GM08714 (cell line): ENCODE results near the gene JOSD2.
A peak's percentile ranks its signal among the peaks of the same experiment; 100 is the strongest.

Experiments
- H3K4me3 ChIP-seq: fragments of 200-500 bp; sonication (Bioruptor generic); 2 replicates; pipeline ENCODE4 v1.5.1; 2014; ENCODE audit warnings: mild to moderate bottlenecking, low read length, inconsistent platforms
- ZNF274 ChIP-seq: IDR thresholded peaks from 2 replicates; pipeline ENCODE4 v1.6.1; 2012; ENCODE audit warnings: mild to moderate bottlenecking, low read depth, low read length

Gene JOSD2, protein sequence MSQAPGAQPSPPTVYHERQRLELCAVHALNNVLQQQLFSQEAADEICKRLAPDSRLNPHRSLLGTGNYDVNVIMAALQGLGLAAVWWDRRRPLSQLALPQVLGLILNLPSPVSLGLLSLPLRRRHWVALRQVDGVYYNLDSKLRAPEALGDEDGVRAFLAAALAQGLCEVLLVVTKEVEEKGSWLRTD

DNA sequence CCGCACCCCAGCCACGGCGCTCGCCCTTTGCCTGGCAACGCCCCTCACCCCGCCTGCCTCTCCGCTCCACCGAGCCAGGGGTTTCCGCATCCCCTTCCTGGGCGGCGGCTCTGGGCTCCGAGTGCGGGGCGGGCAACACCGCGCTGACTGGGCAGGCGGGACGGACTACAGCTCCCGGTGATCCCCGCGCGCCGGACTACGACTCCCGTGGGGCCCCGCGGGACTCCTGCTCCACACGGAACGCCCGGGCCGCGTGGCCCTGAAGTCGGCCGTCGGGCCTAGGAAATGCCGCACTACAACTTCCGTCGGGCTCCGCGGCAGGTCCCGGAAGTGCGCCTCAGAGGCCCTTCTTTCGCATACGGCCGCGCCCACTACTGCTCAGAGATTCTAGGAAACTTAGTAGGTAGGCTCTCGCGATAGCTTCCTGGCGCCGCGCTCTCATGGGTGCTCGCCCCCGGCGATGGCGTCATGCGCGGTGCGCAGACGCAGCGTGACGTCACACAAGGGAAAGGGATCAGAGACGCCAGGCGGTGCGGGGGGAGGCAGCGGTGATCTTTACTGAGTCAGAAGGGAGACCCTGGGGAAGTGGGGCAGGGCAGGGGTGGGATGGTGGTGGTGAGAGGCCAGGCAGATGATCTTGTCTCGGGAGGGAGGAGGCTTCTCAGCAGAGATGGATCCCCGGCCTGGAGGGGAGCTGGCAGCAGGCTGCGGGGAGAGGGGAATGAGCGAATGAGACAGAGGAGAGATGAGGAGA, at the start of gene JOSD2:
TSS of gene JOSD2 (minus strand) at position 123 of the 754 bp plus-strand sequence. CDS start 760 bp downstream, outside the sequence.
- TF ChIP-seq ZNF274: no peak

DNA sequence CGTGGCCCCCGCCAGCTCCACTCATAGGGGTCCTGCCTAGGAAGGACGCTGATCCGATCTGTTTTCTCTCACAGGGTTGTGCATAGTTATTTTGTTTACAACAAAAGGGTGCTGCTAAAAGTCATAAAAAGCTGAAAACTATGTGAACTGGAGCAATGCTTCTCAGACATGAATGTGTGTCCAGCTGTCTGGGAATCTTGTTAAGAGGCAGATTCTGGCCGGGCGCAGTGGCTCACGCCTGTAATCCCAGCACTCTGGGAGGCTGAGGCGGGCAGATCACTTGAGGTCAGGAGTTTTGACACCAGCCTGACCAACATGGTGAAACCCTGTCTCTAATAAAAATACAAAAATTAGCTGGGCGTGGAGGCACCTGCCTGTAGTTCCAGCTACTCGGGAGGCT, 48.6 kb upstream of the JOSD2 start:
- H3K4me3 ChIP-seq: no peak overlapping the region
- TF ChIP-seq ZNF274: no peak

More for the DNA sequence above, at the start of gene JOSD2:
- peak within 1 kb of the TSS; percentile 83 for H3K4me3 ChIP-seq

DNA sequence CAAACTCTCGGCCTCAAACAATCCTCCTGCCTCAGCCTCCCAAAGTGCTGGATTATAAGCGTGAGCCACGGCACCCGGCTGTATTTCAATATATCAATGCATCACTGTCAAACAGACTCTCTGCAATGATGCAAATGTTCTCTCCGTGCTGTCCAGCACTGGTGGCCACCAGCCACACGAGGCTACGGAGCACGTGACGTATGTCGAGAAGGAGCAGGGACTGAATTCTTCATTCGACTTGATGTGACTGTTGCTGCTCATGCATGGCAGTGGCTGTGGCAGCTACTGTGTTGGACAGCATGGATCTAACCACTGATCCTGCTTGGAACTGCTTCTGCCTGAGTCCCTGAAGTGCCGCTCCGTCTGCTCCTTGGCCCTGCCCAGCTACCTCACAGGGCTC, 47.5 kb upstream of the JOSD2 start:
- no peak overlapping the region for H3K4me3 ChIP-seq
- TF ChIP-seq ZNF274: no peak

DNA sequence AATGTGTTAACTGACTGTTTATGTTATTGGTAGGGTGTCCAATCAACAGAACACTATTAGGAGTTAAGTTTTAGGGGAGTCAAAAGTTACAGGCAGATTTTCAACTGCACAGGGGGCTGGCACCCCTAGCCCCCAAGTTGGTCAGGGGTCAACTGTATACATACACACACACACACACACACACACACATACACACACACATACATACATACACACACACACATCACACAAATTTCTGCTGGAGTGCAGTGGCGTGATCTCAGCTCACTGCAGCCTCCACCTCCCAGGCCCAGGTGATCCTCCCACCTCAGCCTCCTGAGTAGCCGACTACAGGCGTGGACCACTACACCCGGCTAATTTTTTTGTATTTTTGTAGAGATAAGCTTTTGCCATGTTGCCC, 47.0 kb upstream of the JOSD2 start:
- no peak for TF ChIP-seq ZNF274
- H3K4me3 ChIP-seq: no peak overlapping the region

DNA sequence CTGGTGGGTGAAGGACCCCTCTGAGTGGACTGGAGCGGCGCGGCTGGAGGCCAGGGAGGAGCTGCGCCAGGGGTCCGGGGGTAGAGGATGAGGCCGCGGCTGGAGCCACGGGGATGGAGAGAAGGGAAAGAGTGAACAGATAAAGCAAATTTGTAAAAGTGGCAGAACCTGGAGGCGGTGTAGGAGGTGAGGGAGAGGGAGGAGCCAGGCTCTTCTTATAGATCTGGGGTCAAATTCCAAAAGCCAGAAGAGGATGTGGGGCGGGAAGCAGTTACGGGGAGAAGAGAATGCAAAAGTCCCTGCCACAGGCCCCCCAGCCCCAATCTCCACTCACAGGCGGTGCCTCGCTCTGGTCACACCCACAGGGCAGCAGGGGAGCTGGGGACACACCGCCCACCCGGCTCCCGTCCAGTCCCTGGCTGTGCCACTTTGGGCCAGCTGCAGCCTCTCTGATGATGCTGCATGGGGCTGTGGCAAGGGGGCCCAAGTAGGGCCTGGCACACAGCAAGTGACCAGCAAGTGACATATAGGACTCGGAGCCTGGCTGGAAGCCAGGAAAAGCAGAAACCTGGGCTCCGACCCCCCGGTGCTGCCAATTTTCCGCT, 46.1 kb upstream of the JOSD2 start:
- no peak for TF ChIP-seq ZNF274
- H3K4me3 ChIP-seq: no peak overlapping the region

DNA sequence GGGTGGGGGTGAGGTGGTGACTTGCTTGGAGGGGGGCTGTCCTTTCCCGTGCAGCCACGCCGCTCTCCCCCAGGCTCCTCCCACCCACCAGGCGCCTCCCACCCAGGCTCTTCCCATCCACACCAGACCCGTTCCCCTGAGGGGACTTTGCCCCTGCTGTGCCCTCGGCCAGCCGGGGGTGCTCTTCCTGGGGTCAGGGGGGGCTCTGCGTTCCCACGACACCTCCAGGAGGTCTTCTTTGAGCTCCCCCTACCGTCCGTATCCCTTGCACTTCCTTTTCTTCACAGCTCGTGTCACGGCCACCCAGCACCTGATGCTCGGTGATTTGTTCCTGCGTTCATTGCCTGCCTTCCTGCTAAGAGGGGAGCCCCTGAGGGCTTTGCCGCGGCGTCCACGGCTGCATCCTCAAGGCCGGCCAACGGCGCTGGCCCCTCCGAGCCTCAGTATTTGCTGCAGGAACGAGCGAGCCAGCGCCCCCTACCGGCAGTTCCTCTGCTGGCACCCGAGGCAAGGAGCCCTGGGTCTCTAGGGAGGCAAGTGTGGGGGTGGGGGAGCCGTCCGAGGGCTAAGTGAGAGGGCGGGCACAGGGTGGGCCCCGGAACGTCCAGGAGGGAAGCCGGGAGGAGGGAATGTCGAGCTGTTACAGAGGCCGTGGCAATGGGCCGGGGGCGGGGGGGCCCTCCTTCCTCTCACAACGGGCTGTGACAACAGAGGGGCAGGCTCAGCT, 45.5 kb upstream of the JOSD2 start:
- TF ChIP-seq ZNF274: no peak
- H3K4me3 ChIP-seq: peak overlapping the region; percentile 2; the same call in 1 of the 2 replicates

DNA sequence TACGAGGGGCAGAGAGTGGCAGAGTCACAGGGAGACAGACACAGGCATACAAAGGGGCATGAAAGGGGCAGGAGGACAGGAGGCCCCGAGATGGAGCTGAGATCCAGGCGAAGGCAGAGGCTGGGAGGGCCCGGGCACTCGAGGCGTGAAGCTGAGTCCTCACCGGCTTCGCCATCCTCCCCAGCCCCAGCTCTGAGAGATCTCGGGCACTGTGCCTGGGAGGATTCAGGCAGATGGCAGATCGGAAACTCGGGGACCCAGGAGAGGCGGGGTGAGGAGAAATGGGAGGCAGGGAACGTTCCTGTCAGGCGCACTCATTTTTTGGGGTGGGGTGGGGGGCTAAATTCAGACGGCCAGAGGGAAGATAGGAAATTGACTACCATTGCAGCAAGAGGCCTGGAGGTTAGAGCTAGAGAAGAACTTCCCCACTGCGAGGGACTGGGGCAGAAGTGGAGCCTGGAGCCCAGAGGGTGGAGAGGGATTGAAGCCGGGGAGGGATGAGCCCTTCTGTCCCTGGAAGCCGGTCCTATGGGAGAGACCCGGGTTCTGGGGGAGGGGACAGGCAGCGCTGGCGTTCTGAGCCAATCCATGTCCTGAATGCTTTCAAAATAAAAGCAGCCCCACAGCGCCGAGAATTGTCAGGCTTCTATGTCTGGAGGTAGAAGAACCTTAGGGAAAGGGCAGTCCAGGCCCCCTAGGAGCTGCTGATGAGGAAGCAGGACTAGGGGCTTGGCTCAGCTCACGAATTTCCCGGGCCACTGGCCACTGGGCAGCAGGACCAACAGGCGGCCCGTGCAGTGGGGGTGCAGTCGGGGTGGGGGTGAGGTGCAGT, 44.7 kb upstream of the JOSD2 start:
- no peak overlapping the region for H3K4me3 ChIP-seq
- TF ChIP-seq ZNF274: no peak

DNA sequence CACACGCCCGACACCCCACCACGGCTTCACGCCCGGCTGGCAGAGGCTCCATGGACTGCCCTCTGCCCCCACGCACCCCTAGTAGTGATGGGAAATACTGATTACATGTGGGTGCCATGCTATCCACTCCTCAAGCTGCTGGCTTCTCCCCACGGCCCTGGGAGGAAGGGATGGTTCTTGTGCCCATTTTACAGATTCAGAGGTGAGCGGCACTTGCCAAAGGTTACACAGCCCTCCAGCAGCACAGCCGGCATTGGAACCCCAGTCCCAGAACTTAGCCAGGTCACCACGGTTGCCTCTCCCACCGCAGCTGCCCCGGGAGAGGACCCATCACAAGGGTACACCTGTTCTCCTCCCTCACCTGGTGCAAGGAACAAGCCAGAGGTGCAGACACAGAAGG, 44.0 kb upstream of the JOSD2 start:
- TF ChIP-seq ZNF274: no peak

DNA sequence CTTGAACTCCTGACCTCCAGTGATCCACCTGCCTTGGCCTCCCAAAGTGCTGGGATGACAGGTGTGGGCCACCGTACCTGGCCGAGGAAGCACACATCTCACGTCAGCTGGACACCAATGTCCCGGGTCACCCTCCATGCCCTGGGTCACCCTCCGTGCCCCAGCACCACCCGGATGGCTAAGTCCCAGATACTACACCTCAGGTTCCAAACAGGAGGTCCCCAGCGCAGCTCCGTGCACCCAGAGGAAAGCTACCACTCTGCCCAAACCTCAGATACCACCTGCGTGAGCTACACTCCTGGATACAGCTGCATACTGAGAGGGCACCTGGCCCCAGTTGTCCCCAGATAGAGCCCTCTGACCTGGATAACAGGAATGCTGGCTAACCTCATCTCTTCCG, 43.2 kb upstream of the JOSD2 start:
- no peak overlapping the region for H3K4me3 ChIP-seq
- TF ChIP-seq ZNF274: no peak

More for the DNA sequence above, 44.0 kb upstream of the JOSD2 start:
- H3K4me3 ChIP-seq: no peak overlapping the region

DNA sequence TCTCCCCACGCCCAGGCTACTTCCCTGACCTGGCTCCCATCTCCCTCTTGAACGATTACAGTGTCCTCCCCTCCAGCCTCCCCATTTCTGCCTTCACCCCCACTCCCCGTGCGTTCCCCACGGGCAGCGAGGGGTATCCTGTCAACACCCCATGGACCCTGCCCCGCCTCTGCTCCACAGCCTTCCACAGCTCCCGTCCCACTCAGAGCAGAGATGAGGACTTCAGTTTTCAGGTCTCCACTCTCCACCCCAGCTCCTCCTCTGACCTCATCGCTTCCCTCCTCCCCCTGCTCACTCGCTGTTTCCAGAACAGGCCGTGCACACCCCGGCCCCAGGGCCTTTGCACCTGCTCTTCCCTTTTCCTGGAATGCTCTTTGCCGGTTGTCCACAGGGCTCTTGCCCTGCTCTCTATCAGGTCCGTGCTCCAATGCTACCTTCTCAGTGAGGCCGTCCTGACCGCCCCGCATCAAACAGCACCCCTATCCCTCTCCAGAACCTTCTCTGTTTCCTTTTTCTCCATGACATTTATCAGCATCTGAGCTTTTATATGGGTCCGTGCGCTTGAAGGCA, 42.2 kb upstream of the JOSD2 start:
- H3K4me3 ChIP-seq: no peak overlapping the region
- TF ChIP-seq ZNF274: no peak

DNA sequence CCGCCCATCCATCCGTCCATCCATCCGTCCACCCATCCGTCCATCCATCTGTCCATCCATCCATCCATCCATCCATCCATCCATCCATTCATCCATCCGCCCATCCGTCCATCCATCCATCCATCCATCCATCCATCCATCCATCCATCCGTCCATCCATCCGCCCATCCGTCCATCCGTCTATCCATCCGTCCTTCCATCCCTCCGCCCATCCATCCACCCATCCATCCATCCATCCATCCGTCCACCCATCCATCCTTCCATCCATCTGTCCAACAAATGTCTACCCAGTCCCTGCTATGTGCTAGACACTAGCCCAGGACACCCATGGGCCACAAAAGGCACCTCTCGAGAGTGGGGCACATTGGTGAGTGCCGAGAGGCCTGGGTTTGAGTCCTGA, 41.5 kb upstream of the JOSD2 start:
- no peak overlapping the region for H3K4me3 ChIP-seq
- no peak for TF ChIP-seq ZNF274

DNA sequence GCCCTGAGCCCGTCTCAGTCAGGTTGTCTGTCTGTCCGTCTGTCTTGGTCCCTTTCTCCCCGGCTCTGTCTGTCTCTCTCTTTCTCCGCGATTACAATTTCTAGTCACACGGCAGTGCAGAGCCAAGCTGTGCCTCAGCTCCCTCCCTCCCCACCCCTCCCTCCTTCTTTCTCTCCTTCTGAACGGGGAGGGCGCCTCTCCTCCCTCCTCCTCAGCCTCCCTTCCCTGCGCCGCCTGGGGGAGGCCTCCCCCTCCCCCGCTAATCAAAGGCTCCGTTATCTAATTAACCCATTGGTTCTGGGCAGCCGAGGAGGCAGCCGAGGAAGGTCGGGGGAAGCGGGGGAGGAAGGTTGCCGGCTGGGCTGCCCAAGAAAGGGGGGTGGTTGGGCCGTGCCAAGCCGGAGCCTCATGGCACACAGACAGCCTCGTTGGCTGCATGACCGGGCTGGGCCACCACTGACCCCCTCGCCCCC, 40.8 kb upstream of the JOSD2 start:
- no peak for TF ChIP-seq ZNF274
- H3K4me3 ChIP-seq: no peak overlapping the region

DNA sequence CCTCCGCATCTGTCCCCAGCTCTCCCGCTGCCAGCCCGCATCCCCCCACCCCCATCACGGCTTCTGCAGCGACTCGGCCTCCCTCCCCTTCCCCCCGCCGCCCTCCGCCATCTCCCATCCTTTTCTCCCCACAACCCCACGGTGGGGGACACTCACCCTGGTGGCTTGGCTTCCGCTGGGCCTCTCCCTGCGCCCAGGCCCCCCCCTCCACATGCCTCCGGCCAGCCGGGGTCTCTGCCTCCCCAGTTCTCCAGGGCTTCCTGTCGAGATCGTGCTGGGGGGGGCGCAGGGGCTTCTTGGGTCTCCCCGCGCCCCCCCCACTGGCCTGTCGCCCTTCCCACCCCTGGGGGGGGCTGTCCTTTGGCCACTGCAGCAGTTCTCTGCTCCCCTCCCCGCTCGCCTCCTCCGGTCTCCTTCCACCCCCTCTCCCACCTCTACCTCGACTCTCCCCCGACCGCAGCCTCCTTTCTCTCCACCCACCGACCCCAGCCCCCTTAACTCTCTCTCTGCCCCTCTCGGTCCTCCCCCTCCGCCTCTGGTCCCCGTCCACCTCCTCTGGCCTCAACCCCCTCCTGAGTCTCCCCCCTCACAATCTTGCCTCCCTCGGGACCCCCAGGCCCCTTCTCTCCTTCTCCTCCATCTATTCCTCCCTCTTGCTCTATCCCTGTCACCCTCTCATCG, 40.2 kb upstream of the JOSD2 start:
- no peak overlapping the region for H3K4me3 ChIP-seq
- no peak for TF ChIP-seq ZNF274
